ENCODE results near the gene SPINT1.

The SPINT1 gene

GRCh38 chr15:40894681-40895448, 51.0 kb downstream of the SPINT1 start:
- TF ChIP-seq ZNF274 (IDR thresholded peaks at IDR 0.05; ENCODE audit: low read depth, low read length) (no peak), YY1 (IDR thresholded peaks at IDR 0.05; ENCODE audit: insufficient read depth, insufficient read length) (no peak), SUZ12 (IDR thresholded peaks at IDR 0.05; ENCODE audit: extremely low read depth, insufficient read depth, insufficient read length) (no peak)
- Histone ChIP-seq H3K4me1 (ENCODE audit: insufficient read depth, insufficient read length) (peaks cover 4% of the 10 kb centered on the region), H3K9me3 (ENCODE audit: insufficient read depth, low read length) (no peaks in the 10 kb centered on the region), H3K4me3 (ENCODE audit: insufficient read length, low read depth) (peak overlapping the region; percentile 78), H3K9ac (ENCODE audit: insufficient read length, low read depth) (peak overlapping the region; percentile 80), H3K36me3 (ENCODE audit: insufficient read depth, insufficient read length, low read length) (peaks cover 37% of the 10 kb centered on the region), H3K27me3 (ENCODE audit: insufficient read depth, insufficient read length) (peaks cover 12% of the 10 kb centered on the region)
- peak; percentile 57 for DNase-seq (ENCODE audit: low read depth, low spot score)

- H3K36me3 ChIP-seq (ENCODE audit: insufficient read depth, insufficient read length, low read length): peaks cover 72% of the 10 kb centered on the region
Measured at GRCh38 chr15:40899536-40900207, 55.8 kb downstream of the SPINT1 start.

GRCh38 chr15:40900256-40901052, 56.6 kb downstream of the SPINT1 start:
- peaks cover 5% of the 10 kb centered on the region for H3K4me1 ChIP-seq (ENCODE audit: insufficient read depth, insufficient read length)
- no peaks in the 10 kb centered on the region for H3K9me3 ChIP-seq (ENCODE audit: insufficient read depth, low read length)
- TF ChIP-seq YY1 (IDR thresholded peaks at IDR 0.05; ENCODE audit: insufficient read depth, insufficient read length) (no peak), SUZ12 (IDR thresholded peaks at IDR 0.05; ENCODE audit: extremely low read depth, insufficient read depth, insufficient read length) (no peak), ZNF274 (IDR thresholded peaks at IDR 0.05; ENCODE audit: low read depth, low read length) (no peak)
- H3K36me3 ChIP-seq (ENCODE audit: insufficient read depth, insufficient read length, low read length): peaks cover 78% of the 10 kb centered on the region
- no peak for DNase-seq (ENCODE audit: low read depth, low spot score)
- no peaks in the 10 kb centered on the region for H3K27me3 ChIP-seq (ENCODE audit: insufficient read depth, insufficient read length)
- no peak overlapping the region for H3K4me3 ChIP-seq (ENCODE audit: insufficient read length, low read depth)
- no peak overlapping the region for H3K9ac ChIP-seq (ENCODE audit: insufficient read length, low read depth)

More at GRCh38 chr15:40899536-40900207, 55.8 kb downstream of the SPINT1 start:
- Histone ChIP-seq H3K4me1 (ENCODE audit: insufficient read depth, insufficient read length) (peaks cover 3% of the 10 kb centered on the region), H3K9me3 (ENCODE audit: insufficient read depth, low read length) (no peaks in the 10 kb centered on the region), H3K4me3 (ENCODE audit: insufficient read length, low read depth) (no peak overlapping the region), H3K27me3 (ENCODE audit: insufficient read depth, insufficient read length) (no peaks in the 10 kb centered on the region), H3K9ac (ENCODE audit: insufficient read length, low read depth) (no peak overlapping the region)
- TF ChIP-seq YY1 (IDR thresholded peaks at IDR 0.05; ENCODE audit: insufficient read depth, insufficient read length) (no peak), ZNF274 (IDR thresholded peaks at IDR 0.05; ENCODE audit: low read depth, low read length) (no peak), SUZ12 (IDR thresholded peaks at IDR 0.05; ENCODE audit: extremely low read depth, insufficient read depth, insufficient read length) (no peak)
- DNase-seq (ENCODE audit: low read depth, low spot score): no peak

- no peak for DNase-seq (ENCODE audit: low read depth, low spot score)
- H3K9me3 ChIP-seq (ENCODE audit: insufficient read depth, low read length): no peaks in the 10 kb centered on the region
- H3K4me3 ChIP-seq (ENCODE audit: insufficient read length, low read depth): no peak overlapping the region
- TF ChIP-seq ZNF274 (IDR thresholded peaks at IDR 0.05; ENCODE audit: low read depth, low read length) (no peak), SUZ12 (IDR thresholded peaks at IDR 0.05; ENCODE audit: extremely low read depth, insufficient read depth, insufficient read length) (no peak), YY1 (IDR thresholded peaks at IDR 0.05; ENCODE audit: insufficient read depth, insufficient read length) (no peak)
- H3K9ac ChIP-seq (ENCODE audit: insufficient read length, low read depth): no peak overlapping the region
- peaks cover 74% of the 10 kb centered on the region for H3K36me3 ChIP-seq (ENCODE audit: insufficient read depth, insufficient read length, low read length)
- H3K4me1 ChIP-seq (ENCODE audit: insufficient read depth, insufficient read length): peaks cover 5% of the 10 kb centered on the region
- no peaks in the 10 kb centered on the region for H3K27me3 ChIP-seq (ENCODE audit: insufficient read depth, insufficient read length)
Measured at GRCh38 chr15:40901053-40901443, 57.2 kb downstream of the SPINT1 start.

- Histone ChIP-seq H3K4me3 (ENCODE audit: insufficient read length, low read depth) (no peak overlapping the region), H3K9ac (ENCODE audit: insufficient read length, low read depth) (no peak overlapping the region), H3K4me1 (ENCODE audit: insufficient read depth, insufficient read length) (peaks cover 14% of the 10 kb centered on the region), H3K9me3 (ENCODE audit: insufficient read depth, low read length) (no peaks in the 10 kb centered on the region), H3K36me3 (ENCODE audit: insufficient read depth, insufficient read length, low read length) (peaks cover 61% of the 10 kb centered on the region), H3K27me3 (ENCODE audit: insufficient read depth, insufficient read length) (peaks cover 2% of the 10 kb centered on the region)
- TF ChIP-seq ZNF274 (IDR thresholded peaks at IDR 0.05; ENCODE audit: low read depth, low read length) (no peak), YY1 (IDR thresholded peaks at IDR 0.05; ENCODE audit: insufficient read depth, insufficient read length) (no peak), SUZ12 (IDR thresholded peaks at IDR 0.05; ENCODE audit: extremely low read depth, insufficient read depth, insufficient read length) (no peak)
- DNase-seq (ENCODE audit: low read depth, low spot score): no peak
Measured at GRCh38 chr15:40902605-40903561, 59.0 kb downstream of the SPINT1 start.

DNA sequence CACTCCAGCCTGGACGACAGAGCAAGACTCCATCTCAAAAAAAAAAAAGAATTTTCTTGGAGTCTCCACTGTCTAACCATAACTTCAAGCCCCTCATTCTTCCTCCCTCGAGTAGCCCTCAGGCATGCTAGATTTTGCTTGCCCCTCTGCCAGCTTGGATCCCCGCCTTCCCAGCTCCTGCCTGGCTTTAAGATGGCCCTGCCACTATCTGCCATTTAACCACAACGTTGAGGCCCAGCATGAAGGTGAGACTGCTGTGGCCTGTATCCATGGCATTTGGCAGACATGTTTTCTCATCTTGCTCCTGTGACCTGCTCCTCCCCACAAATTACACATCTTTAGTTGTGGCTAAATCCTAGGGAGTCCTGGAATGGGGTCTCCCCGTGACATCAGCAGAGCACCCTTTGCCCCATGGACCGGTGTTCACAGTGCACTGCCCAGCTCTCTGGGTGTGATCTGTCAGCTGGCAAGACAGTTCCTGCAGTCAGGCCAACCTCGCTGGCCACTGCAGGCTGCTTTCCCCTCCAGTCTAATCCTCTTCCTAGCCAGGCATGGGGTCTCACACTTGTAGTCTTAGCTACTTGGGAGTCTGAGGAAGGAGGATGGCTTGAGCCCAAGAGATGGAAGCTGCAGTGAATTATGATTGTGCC, 60.8 kb downstream of the SPINT1 start:
- H3K4me1 ChIP-seq (ENCODE audit: insufficient read depth, insufficient read length): peaks cover 14% of the 10 kb centered on the region
- DNase-seq (ENCODE audit: low read depth, low spot score): no peak
- H3K27me3 ChIP-seq (ENCODE audit: insufficient read depth, insufficient read length): peaks cover 12% of the 10 kb centered on the region
- H3K9me3 ChIP-seq (ENCODE audit: insufficient read depth, low read length): no peaks in the 10 kb centered on the region
- H3K36me3 ChIP-seq (ENCODE audit: insufficient read depth, insufficient read length, low read length): peaks cover 47% of the 10 kb centered on the region
- TF ChIP-seq YY1 (IDR thresholded peaks at IDR 0.05; ENCODE audit: insufficient read depth, insufficient read length) (no peak), SUZ12 (IDR thresholded peaks at IDR 0.05; ENCODE audit: extremely low read depth, insufficient read depth, insufficient read length) (no peak), ZNF274 (IDR thresholded peaks at IDR 0.05; ENCODE audit: low read depth, low read length) (no peak)
- no peak overlapping the region for H3K4me3 ChIP-seq (ENCODE audit: insufficient read length, low read depth)
- no peak overlapping the region for H3K9ac ChIP-seq (ENCODE audit: insufficient read length, low read depth)
